H1 (cell line): ENCODE results near the gene SCN1B. TPM values are rescaled to one million over a fixed set of nuclear protein-coding genes. Genes with fewer than 3 reads are reported as not detected.

Experiments used
- CTCF ChIA-PET: fragments of 300-600 bp; sonication (Branson Sonifier 250); formaldehyde crosslinking; loops from one replicate; lab custom pipeline; 2021; ENCODE audit not compliant: partially characterized antibody; lab: Charles Lee
- POLR2A ChIA-PET: fragments of 300-600 bp; sonication (Branson Sonifier 250); formaldehyde crosslinking; loops from one replicate; lab custom pipeline; 2021; ENCODE audit warnings: inconsistent platforms; ENCODE audit not compliant: partially characterized antibody; lab: Charles Lee
- DNase-seq, 2 experiments: peaks; one replicate each; pipeline versions ENCODE4 v3.0.0 to v3.0.0-alpha.2; 2010 to 2022; ENCODE audit warnings: low spot score in 2 of 2, low read depth in 1 of 2, mixed read lengths in 1 of 2
- FAIRE-seq: peaks from 2 replicates; lab custom pipeline; 2011; peaks lifted over from hg19 to GRCh38; lab: Jason Lieb, UNC
- H2AFZ ChIP-seq: 2 replicates; pipeline ENCODE4 v1.8.1; 2012; ENCODE audit warnings: low read length, inconsistent platforms
- H2AK5ac ChIP-seq: 2 replicates; pipeline ENCODE4 v1.6.1; 2013; ENCODE audit warnings: low read depth, low read length
- H2BK120ac ChIP-seq: replicated peaks from 2 replicates; pipeline ENCODE3; 2013; ENCODE audit warnings: low read depth, low read length, inconsistent platforms
- H2BK12ac ChIP-seq: 2 replicates; pipeline ENCODE4 v1.6.1; 2013; ENCODE audit warnings: low read depth, low read length
- H2BK15ac ChIP-seq: 2 replicates; pipeline ENCODE4 v1.6.1; 2013; ENCODE audit warnings: low read length
- H2BK20ac ChIP-seq: 2 replicates; pipeline ENCODE4 v1.6.1; 2013; ENCODE audit warnings: low read length
- H2BK5ac ChIP-seq: 2 replicates; pipeline ENCODE4 v1.6.1; 2013; ENCODE audit warnings: low read depth, low read length
- H3K14ac ChIP-seq: 2 replicates; pipeline ENCODE4 v1.6.1; 2013; ENCODE audit warnings: inconsistent platforms; ENCODE audit not compliant: insufficient read length
- H3K18ac ChIP-seq: 2 replicates; pipeline ENCODE4 v1.6.1; 2013; ENCODE audit warnings: low read length; ENCODE audit errors: extremely low read depth
- H3K23ac ChIP-seq: 2 replicates; pipeline ENCODE4 v1.6.1; 2013; ENCODE audit warnings: inconsistent platforms; ENCODE audit not compliant: insufficient read length
- H3K23me2 ChIP-seq: 2 replicates; pipeline ENCODE4 v1.6.1; 2013; ENCODE audit warnings: low read depth, low read length
- H3K27ac ChIP-seq: 2 replicates; pipeline ENCODE4 v1.6.1; 2011; ENCODE audit warnings: low read depth, low read length, inconsistent platforms
- H3K27me3 ChIP-seq, 4 experiments: replicated peaks in 1 of 4; 1 replicate in 1 of 4; 2 replicates in 3 of 4; pipeline versions ENCODE4 v1.6.1 to v1.8.1; 2011 to 2013; ENCODE audit warnings: low read length in 3 of 4, mild to moderate bottlenecking in 3 of 4, inconsistent platforms in 2 of 4, mixed read lengths in 2 of 4, moderate library complexity in 1 of 4; ENCODE audit not compliant: control insufficient read depth in 3 of 4, insufficient read depth in 3 of 4; ENCODE audit errors: extremely low read depth in 1 of 4
- H3K36me3 ChIP-seq, 4 experiments: 2 replicates each; pipeline versions ENCODE4 v1.6.1 to v1.8.1; 2011 to 2013; ENCODE audit warnings: mild to moderate bottlenecking in 4 of 4, low read length in 3 of 4, moderate library complexity in 2 of 4, control low read depth in 1 of 4, inconsistent platforms in 1 of 4; ENCODE audit not compliant: insufficient read depth in 4 of 4, control insufficient read depth in 2 of 4
- H3K4ac ChIP-seq: replicated peaks from 2 replicates; pipeline ENCODE3; 2013; ENCODE audit warnings: low read length, low read depth, mixed read lengths, inconsistent platforms; ENCODE audit not compliant: insufficient read length
- H3K4me1 ChIP-seq, 4 experiments: replicated peaks in 1 of 4; 1 replicate in 1 of 4; 2 replicates in 3 of 4; pipeline versions ENCODE4 v1.6.1 to v1.8.1; 2011 to 2013; ENCODE audit warnings: low read length in 3 of 4, inconsistent platforms in 2 of 4, mixed read lengths in 1 of 4; ENCODE audit not compliant: insufficient read depth in 4 of 4, control insufficient read depth in 3 of 4
- H3K4me2 ChIP-seq, 2 experiments: 2 replicates each; pipeline versions ENCODE4 v1.6.1 to v1.8.1; 2011 to 2013; ENCODE audit warnings: low read depth in 2 of 2, low read length in 2 of 2, control low read depth in 1 of 2, inconsistent platforms in 1 of 2, mild to moderate bottlenecking in 1 of 2; ENCODE audit not compliant: insufficient read depth in 1 of 2
- H3K4me3 ChIP-seq, 4 experiments: fragments of 200-600, 300-600 bp in 1 of 4; sonication (generic), shearing (Covaris generic), sonication (Bioruptor Twin) in 1 of 4; 2 replicates each; pipeline versions ENCODE4 v1.5.1 to v1.8.1; 2011 to 2016; ENCODE audit warnings: low read length in 4 of 4, low read depth in 3 of 4, control low read depth in 2 of 4, inconsistent platforms in 2 of 4, mild to moderate bottlenecking in 2 of 4, mixed read lengths in 1 of 4, moderate library complexity in 1 of 4; ENCODE audit not compliant: insufficient read depth in 2 of 4; ENCODE audit errors: extremely low read depth in 1 of 4
- H3K56ac ChIP-seq: replicated peaks from 2 replicates; pipeline ENCODE3; 2013; ENCODE audit warnings: low read depth, mild to moderate bottlenecking, mixed read lengths, low read length, inconsistent platforms; ENCODE audit not compliant: insufficient read length
- H3K79me1 ChIP-seq: 2 replicates; pipeline ENCODE4 v1.6.1; 2013; ENCODE audit warnings: low read depth, low read length, control low read depth
- H3K79me2 ChIP-seq, 2 experiments: 2 replicates each; pipeline versions ENCODE4 v1.6.1 to v1.8.1; 2012 to 2013; ENCODE audit warnings: low read length in 2 of 2, mild to moderate bottlenecking in 2 of 2, inconsistent platforms in 1 of 2; ENCODE audit not compliant: insufficient read depth in 2 of 2, control insufficient read depth in 1 of 2
- H3K9ac ChIP-seq, 4 experiments: replicated peaks in 1 of 4; 1 replicate in 1 of 4; 2 replicates in 3 of 4; pipeline versions ENCODE4 v1.6.1 to v1.8.1; 2011 to 2013; ENCODE audit warnings: low read depth in 3 of 4, low read length in 3 of 4, control low read depth in 2 of 4, mild to moderate bottlenecking in 2 of 4, moderate library complexity in 2 of 4, inconsistent platforms in 1 of 4; ENCODE audit errors: extremely low read depth in 1 of 4
- H3K9me3 ChIP-seq, 2 experiments: 2 replicates each; pipeline versions ENCODE4 v1.6.1 to v1.8.1; 2012 to 2013; ENCODE audit warnings: mild to moderate bottlenecking in 2 of 2, moderate library complexity in 2 of 2, control low read depth in 1 of 2, inconsistent platforms in 1 of 2, low read depth in 1 of 2, low read length in 1 of 2, mixed read lengths in 1 of 2; ENCODE audit not compliant: insufficient read depth in 2 of 2
- H4K20me1 ChIP-seq, 2 experiments: replicated peaks in 1 of 2; 2 replicates each; pipeline versions ENCODE3 to v1.8.1; 2011 to 2013; ENCODE audit warnings: inconsistent platforms in 2 of 2, low read length in 2 of 2, mild to moderate bottlenecking in 1 of 2; ENCODE audit not compliant: insufficient read depth in 2 of 2, control insufficient read depth in 1 of 2
- H4K5ac ChIP-seq: 2 replicates; pipeline ENCODE4 v1.6.1; 2013; ENCODE audit warnings: low read length, low read depth, mixed read lengths, inconsistent platforms; ENCODE audit not compliant: insufficient read length
- H4K8ac ChIP-seq: 2 replicates; pipeline ENCODE4 v1.8.0; 2013; ENCODE audit warnings: mild to moderate bottlenecking, moderate library complexity, low read length, inconsistent platforms; ENCODE audit not compliant: insufficient read depth; ENCODE audit errors: extremely low read depth
- H4K91ac ChIP-seq: replicated peaks from 2 replicates; pipeline ENCODE3; 2013; ENCODE audit warnings: low read length, mixed read lengths, inconsistent platforms; ENCODE audit not compliant: insufficient read length
- ATF3 ChIP-seq: IDR thresholded peaks from 2 replicates; pipeline ENCODE4 v1.6.1; 2011; ENCODE audit warnings: low read depth, mild to moderate bottlenecking, low read length; ENCODE audit not compliant: insufficient read depth
- GABPA ChIP-seq: IDR thresholded peaks from 2 replicates; pipeline ENCODE4 v1.6.1; 2011; ENCODE audit warnings: mild to moderate bottlenecking, low read length, moderate library complexity, borderline replicate concordance; ENCODE audit not compliant: insufficient read depth
- HDAC2 ChIP-seq, 2 experiments: fragments of 300-600 bp in 1 of 2; sonication (generic) in 1 of 2; IDR thresholded peaks; 2 replicates each; pipeline ENCODE4 v1.6.1; 2011 to 2012; ENCODE audit warnings: low read depth in 2 of 2, low read length in 2 of 2, mild to moderate bottlenecking in 2 of 2, moderate library complexity in 2 of 2, borderline replicate concordance in 1 of 2, inconsistent platforms in 1 of 2
- JUN ChIP-seq: IDR thresholded peaks from 2 replicates; pipeline ENCODE4 v1.6.1; 2011; ENCODE audit warnings: low read depth, mild to moderate bottlenecking, improper control_type of control experiment, low read length
- TBP ChIP-seq: IDR thresholded peaks from 2 replicates; pipeline ENCODE4 v1.6.1; 2011; ENCODE audit warnings: low read depth, low read length, improper control_type of control experiment
- WGBS, 2 experiments: shearing (Covaris generic) in 1 of 2; methylation state at CpG; one replicate each; pipeline versions ENCODE4 v1.1.6 to v1.1.7; 2013 to 2015; ENCODE audit warnings: low lambda C conversion rate in 2 of 2, mixed read lengths in 2 of 2, inconsistent platforms in 1 of 2, low coverage in 1 of 2, missing lambda C conversion rate in 1 of 2; ENCODE audit not compliant: insufficient replicate concordance in 2 of 2, insufficient coverage in 1 of 2, insufficient read length in 1 of 2; ENCODE audit errors: extremely low coverage in 1 of 2, missing lambda C conversion rate in 1 of 2; 5-methylcytosine and 5-hydroxymethylcytosine counted together
- polyA plus RNA-seq, 7 experiments: library from polyadenylated mRNA; depleted of rRNA in 3 of 7; stranded (reverse) in 5 of 7; unstranded in 2 of 7; fragments of >200 nt in 5 of 7; fragments of 200-250 nt in 2 of 7; gene quantifications; 1 replicate in 5 of 7; 2 replicates in 1 of 7; 4 replicates in 1 of 7; pipeline versions ENCODE4 v1.2.1 to v1.2.3, GENCODE V29; 2011 to 2013; ENCODE audit warnings: missing spikeins in 2 of 7, mixed read lengths in 2 of 7
- total RNA-seq: library from RNA; stranded (reverse); fragmentation: NEBNext Ultra II Directional; extraction: Animal tissue kit (Norgen Biotek cat#: 25700); gene quantifications from 2 replicates; pipeline ENCODE4 v1.2.1, GENCODE V29; 2021

SCN1B gene
- total and polyA plus RNA-seq, 2 of the 8 experiments (the other 6 are each of a cell fraction or from before 2014, with no cell fraction given): 3.1 to 3.5 TPM

- DNase-seq (no peak), FAIRE-seq (no peak)
- Histone ChIP-seq H3K9me3 (no peaks in the 10 kb centered on the region), H3K56ac (no peak overlapping the region), H3K79me1 (no peaks in the 10 kb centered on the region), H2BK15ac (peak overlapping the region; percentile 61; the same call in 1 of the 2 replicates), H4K91ac (no peak overlapping the region), H3K14ac (no peak overlapping the region), H3K79me2 (no peaks in the 10 kb centered on the region), H3K27ac (no peak overlapping the region), H2BK5ac (no peak overlapping the region), H3K4ac (no peak overlapping the region), H2AK5ac (0 out of 2 replicates have a peak overlapping the region, but pooled peaks have one; percentile 93), H3K27me3 (peaks cover 4 to 32% (median 28%) of the 10 kb centered on the region in 4 experiments), H2BK120ac (no peak overlapping the region), H3K23ac (no peak overlapping the region), H4K8ac (no peak overlapping the region), H3K4me2 (no peak overlapping the region; a peak in 1 of 4 replicates), H3K36me3 (peaks cover 0 to 11% (median 2%) of the 10 kb centered on the region in 4 experiments; a peak in 4 of 8 replicates), H3K4me1 (peaks cover 0 to 8% (median 4%) of the 10 kb centered on the region in 4 experiments; a peak in 6 of 7 replicates), H2BK12ac (0 out of 2 replicates have a peak overlapping the region, but pooled peaks have one; percentile 1), H4K5ac (no peak overlapping the region), H4K20me1 (peaks cover 3 to 7% of the 10 kb centered on the region in 2 experiments), H2BK20ac (no peak overlapping the region), H3K18ac (no peak overlapping the region), H3K23me2 (peaks cover 10% of the 10 kb centered on the region; the same call in 1 of the 2 replicates), H3K4me3 (no peak overlapping the region), H2AFZ (no peak overlapping the region), H3K9ac (no peak overlapping the region)
- WGBS, 2 experiments: 95% methylated on average over 17 of the region's 17 CpGs; no CpG with 5 or more reads in 1 of the 2 experiments
- no peak for TF ChIP-seq TBP
- no peak for TF ChIP-seq ATF3
- TF ChIP-seq HDAC2 (IDR thresholded peaks at IDR 0.05; ENCODE audit: borderline replicate concordance in 1 of 2, low read depth in 2 of 2, low read length in 2 of 2): no peak
- no peak for TF ChIP-seq JUN
- TF ChIP-seq GABPA: no peak
- ChIA-PET POLR2A (interaction anchor here (1.1 kb wide), 1 partner anchor 12 kb away, joined by 3 read pairs; no protein-coding TSS in a partner anchor), CTCF (interaction anchor here (0.7 to 2.9 kb wide), 6 partner anchors 9 to 102 kb away, joined by 3 to 14 read pairs (median 4); partner anchors contain the start of genes HPN and LGI4)
Observed at GRCh38 chr19:35032356-35032865, 2.1 kb downstream of the SCN1B start.
